ENCODE results near the gene SLC34A3. TPM values are rescaled to one million over a fixed set of nuclear protein-coding genes. Genes with fewer than 3 reads are reported as not detected.

Gene SLC34A3
- total RNA-seq, 1 experiment from 2014 or later = not detected

- Histone ChIP-seq H2AFZ (ENCODE audit: low read length) (no peak overlapping the region), H3K4me3 (ENCODE audit: low read length) (no peak overlapping the region), H3K27me3 (ENCODE audit: low read length) (no peaks in the 10 kb centered on the region), H3K9ac (ENCODE audit: low read length) (no peak overlapping the region), H4K20me1 (ENCODE audit: insufficient read depth, low read depth, low read length) (no peaks in the 10 kb centered on the region), H3K4me1 (ENCODE audit: low read length) (peaks cover 9% of the 10 kb centered on the region), H3K9me3 (ENCODE audit: low read length) (no peaks in the 10 kb centered on the region), H3K4me2 (ENCODE audit: low read depth, low read length, poor library complexity, severe bottlenecking) (no peak overlapping the region), H3K36me3 (ENCODE audit: insufficient read depth, low read length) (no peaks in the 10 kb centered on the region), H3K27ac (ENCODE audit: low read length) (no peak overlapping the region), H3K9me2 (replicated peaks; ENCODE audit: insufficient read depth, low read length) (no peaks in the 10 kb centered on the region), H3K79me2 (ENCODE audit: low read length) (no peaks in the 10 kb centered on the region)
- DNase-seq = no peak
Measured at GRCh38 chr9:137218212-137218753, 12.4 kb upstream of the SLC34A3 start.

DNA sequence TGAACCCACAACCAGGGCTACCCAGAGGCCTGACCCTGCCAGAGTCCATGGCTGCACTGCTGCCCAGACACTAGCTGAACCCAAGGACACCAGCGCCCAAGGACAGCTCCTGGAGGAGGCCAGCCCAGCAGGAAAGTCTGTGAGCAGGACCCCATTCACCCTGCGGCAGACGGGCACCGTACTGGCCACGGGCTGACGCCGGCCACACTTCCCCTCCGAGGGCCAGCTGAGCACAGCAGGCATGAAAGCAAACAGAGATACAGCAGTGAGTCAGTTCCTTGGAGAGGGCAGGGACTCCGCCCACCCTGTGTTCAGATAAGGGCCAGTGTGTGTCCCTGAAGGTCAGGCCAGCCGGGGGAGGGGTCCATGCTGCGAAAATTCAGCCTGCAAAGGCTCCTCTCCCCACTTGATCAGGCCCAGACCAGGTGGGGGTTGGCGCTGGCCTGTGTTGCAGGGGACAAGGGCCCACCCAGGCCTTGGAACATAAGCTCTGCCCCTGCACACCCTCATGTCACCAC lies 11.9 kb upstream of the SLC34A3 start:
- Histone ChIP-seq H3K4me3 (ENCODE audit: low read length) (no peak overlapping the region), H3K27ac (ENCODE audit: low read length) (no peak overlapping the region), H3K9me2 (replicated peaks; ENCODE audit: insufficient read depth, low read length) (no peaks in the 10 kb centered on the region), H3K27me3 (ENCODE audit: low read length) (no peaks in the 10 kb centered on the region), H3K4me2 (ENCODE audit: low read depth, low read length, poor library complexity, severe bottlenecking) (no peak overlapping the region), H3K9ac (ENCODE audit: low read length) (no peak overlapping the region), H3K36me3 (ENCODE audit: insufficient read depth, low read length) (no peaks in the 10 kb centered on the region), H3K4me1 (ENCODE audit: low read length) (peaks cover 10% of the 10 kb centered on the region), H4K20me1 (ENCODE audit: insufficient read depth, low read depth, low read length) (no peaks in the 10 kb centered on the region), H3K79me2 (ENCODE audit: low read length) (no peaks in the 10 kb centered on the region), H3K9me3 (ENCODE audit: low read length) (no peaks in the 10 kb centered on the region), H2AFZ (ENCODE audit: low read length) (no peak overlapping the region)
- DNase-seq = no peak

GRCh38 chr9:137219757-137220316 lies 10.9 kb upstream of the SLC34A3 start:
- no peaks in the 10 kb centered on the region for H3K79me2 ChIP-seq (ENCODE audit: low read length)
- H3K36me3 ChIP-seq (ENCODE audit: insufficient read depth, low read length) = no peaks in the 10 kb centered on the region
- no peak overlapping the region for H3K27ac ChIP-seq (ENCODE audit: low read length)
- H2AFZ ChIP-seq (ENCODE audit: low read length) = no peak overlapping the region
- no peaks in the 10 kb centered on the region for H3K27me3 ChIP-seq (ENCODE audit: low read length)
- no peak for DNase-seq
- H3K4me1 ChIP-seq (ENCODE audit: low read length) = peaks cover 18% of the 10 kb centered on the region
- H3K4me2 ChIP-seq (ENCODE audit: low read depth, low read length, poor library complexity, severe bottlenecking) = no peak overlapping the region
- no peaks in the 10 kb centered on the region for H3K9me3 ChIP-seq (ENCODE audit: low read length)
- H3K4me3 ChIP-seq (ENCODE audit: low read length) = no peak overlapping the region
- H3K9me2 ChIP-seq (replicated peaks; ENCODE audit: insufficient read depth, low read length) = no peaks in the 10 kb centered on the region
- no peak overlapping the region for H3K9ac ChIP-seq (ENCODE audit: low read length)
- H4K20me1 ChIP-seq (ENCODE audit: insufficient read depth, low read depth, low read length) = no peaks in the 10 kb centered on the region

DNA sequence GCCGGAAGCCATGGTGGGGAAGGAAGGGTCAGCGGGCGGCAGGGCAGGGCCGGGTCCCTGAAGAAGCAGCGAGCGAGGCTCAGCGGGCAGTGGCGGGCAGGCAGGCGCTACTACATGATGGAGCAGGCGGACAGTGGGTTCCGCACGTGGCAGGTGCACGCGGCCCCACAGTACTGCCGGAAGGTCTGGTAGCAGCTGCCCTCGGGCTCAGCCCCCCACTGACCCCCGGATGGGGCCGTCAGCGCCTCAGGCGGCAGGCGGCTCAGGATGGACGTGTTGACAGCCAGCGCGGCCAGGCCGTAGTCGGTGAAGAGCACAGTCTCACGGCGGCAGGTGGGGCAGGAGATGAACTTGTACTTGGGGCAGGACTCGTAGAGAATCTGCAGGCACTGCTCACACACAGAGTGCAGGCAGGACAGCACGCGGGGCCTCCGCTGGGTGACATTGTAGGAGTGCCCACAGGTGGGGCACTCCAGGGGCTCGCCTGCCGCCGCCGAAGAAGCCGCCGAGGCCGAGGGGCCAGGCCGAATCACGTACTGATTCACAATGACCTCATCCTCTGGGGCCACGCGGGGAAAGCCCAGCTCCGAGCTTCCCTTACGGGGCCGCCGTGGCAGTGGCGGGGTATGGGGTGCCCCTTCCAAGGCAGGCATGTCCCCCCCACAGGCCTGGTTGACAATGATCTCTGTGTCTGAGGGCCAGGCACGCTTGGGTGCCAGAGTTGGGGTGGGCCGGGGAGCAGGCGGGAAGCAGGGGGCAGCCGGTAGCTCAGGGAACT lies 10.2 kb upstream of the SLC34A3 start:
- Histone ChIP-seq H3K79me2 (ENCODE audit: low read length) (no peaks in the 10 kb centered on the region), H3K9ac (ENCODE audit: low read length) (no peak overlapping the region)

GRCh38 chr9:137221095-137221505 lies 9.6 kb upstream of the SLC34A3 start:
- no peak for DNase-seq
- no peaks in the 10 kb centered on the region for H3K36me3 ChIP-seq (ENCODE audit: insufficient read depth, low read length)
- no peaks in the 10 kb centered on the region for H3K79me2 ChIP-seq (ENCODE audit: low read length)
- no peaks in the 10 kb centered on the region for H4K20me1 ChIP-seq (ENCODE audit: insufficient read depth, low read depth, low read length)
- no peak overlapping the region for H3K27ac ChIP-seq (ENCODE audit: low read length)
- no peaks in the 10 kb centered on the region for H3K27me3 ChIP-seq (ENCODE audit: low read length)
- no peak overlapping the region for H3K4me3 ChIP-seq (ENCODE audit: low read length)
- H2AFZ ChIP-seq (ENCODE audit: low read length) = no peak overlapping the region
- H3K4me1 ChIP-seq (ENCODE audit: low read length) = peaks cover 22% of the 10 kb centered on the region
- H3K9me2 ChIP-seq (replicated peaks; ENCODE audit: insufficient read depth, low read length) = no peaks in the 10 kb centered on the region
- no peak overlapping the region for H3K9ac ChIP-seq (ENCODE audit: low read length)
- H3K4me2 ChIP-seq (ENCODE audit: low read depth, low read length, poor library complexity, severe bottlenecking) = no peak overlapping the region
- H3K9me3 ChIP-seq (ENCODE audit: low read length) = no peaks in the 10 kb centered on the region

More for the DNA sequence above, 10.2 kb upstream of the SLC34A3 start:
- Histone ChIP-seq H3K4me3 (ENCODE audit: low read length) (no peak overlapping the region), H4K20me1 (ENCODE audit: insufficient read depth, low read depth, low read length) (no peaks in the 10 kb centered on the region), H3K27me3 (ENCODE audit: low read length) (no peaks in the 10 kb centered on the region), H3K4me1 (ENCODE audit: low read length) (peaks cover 22% of the 10 kb centered on the region), H3K4me2 (ENCODE audit: low read depth, low read length, poor library complexity, severe bottlenecking) (no peak overlapping the region), H3K9me3 (ENCODE audit: low read length) (no peaks in the 10 kb centered on the region), H3K9me2 (replicated peaks; ENCODE audit: insufficient read depth, low read length) (no peaks in the 10 kb centered on the region), H3K27ac (ENCODE audit: low read length) (no peak overlapping the region), H3K36me3 (ENCODE audit: insufficient read depth, low read length) (no peaks in the 10 kb centered on the region), H2AFZ (ENCODE audit: low read length) (no peak overlapping the region)
- no peak for DNase-seq

- H3K4me2 ChIP-seq (ENCODE audit: low read depth, low read length, poor library complexity, severe bottlenecking) = no peak overlapping the region
- no peaks in the 10 kb centered on the region for H3K9me3 ChIP-seq (ENCODE audit: low read length)
- no peak overlapping the region for H2AFZ ChIP-seq (ENCODE audit: low read length)
- H3K27ac ChIP-seq (ENCODE audit: low read length) = no peak overlapping the region
- no peaks in the 10 kb centered on the region for H3K27me3 ChIP-seq (ENCODE audit: low read length)
- H3K9ac ChIP-seq (ENCODE audit: low read length) = no peak overlapping the region
- H4K20me1 ChIP-seq (ENCODE audit: insufficient read depth, low read depth, low read length) = no peaks in the 10 kb centered on the region
- no peaks in the 10 kb centered on the region for H3K79me2 ChIP-seq (ENCODE audit: low read length)
- H3K4me3 ChIP-seq (ENCODE audit: low read length) = no peak overlapping the region
- no peaks in the 10 kb centered on the region for H3K36me3 ChIP-seq (ENCODE audit: insufficient read depth, low read length)
- DNase-seq = no peak
- no peaks in the 10 kb centered on the region for H3K9me2 ChIP-seq (replicated peaks; ENCODE audit: insufficient read depth, low read length)
- H3K4me1 ChIP-seq (ENCODE audit: low read length) = peaks cover 22% of the 10 kb centered on the region
Measured at GRCh38 chr9:137221506-137222111, 9.1 kb upstream of the SLC34A3 start.

- Histone ChIP-seq H3K27me3 (ENCODE audit: low read length) (no peaks in the 10 kb centered on the region), H4K20me1 (ENCODE audit: insufficient read depth, low read depth, low read length) (no peaks in the 10 kb centered on the region), H3K27ac (ENCODE audit: low read length) (no peak within 1 kb of the TSS), H3K4me2 (ENCODE audit: low read depth, low read length, poor library complexity, severe bottlenecking) (peak within 1 kb of the TSS; percentile 71), H3K9ac (ENCODE audit: low read length) (peak within 1 kb of the TSS; percentile 98), H2AFZ (ENCODE audit: low read length) (no peak within 1 kb of the TSS), H3K9me3 (ENCODE audit: low read length) (no peaks in the 10 kb centered on the region), H3K79me2 (ENCODE audit: low read length) (no peaks in the 10 kb centered on the region), H3K4me1 (ENCODE audit: low read length) (peaks cover 22% of the 10 kb centered on the region), H3K4me3 (ENCODE audit: low read length) (peak within 1 kb of the TSS; percentile 98), H3K9me2 (replicated peaks; ENCODE audit: insufficient read depth, low read length) (no peaks in the 10 kb centered on the region), H3K36me3 (ENCODE audit: insufficient read depth, low read length) (no peaks in the 10 kb centered on the region)
- DNase-seq = no peak
Measured at GRCh38 chr9:137222190-137223077, 8.3 kb upstream of the SLC34A3 start, which contains the start of gene RNF208. RNF208 (minus strand) TSS chr9:137222240; CDS start chr9:137221212, 1,028 bp downstream.

Measured in Karpas-422 (cell line).